Measurements from ENCODE around the gene AK3. TPM values are rescaled to one million over a fixed set of nuclear protein-coding genes. Genes with fewer than 3 reads are reported as not detected.

Gene AK3
- total and polyA plus RNA-seq, 2 donors (not counting 3 experiments of a cell fraction or from before 2014, with no cell fraction given) = 20.6 to 42.3 TPM

DNA sequence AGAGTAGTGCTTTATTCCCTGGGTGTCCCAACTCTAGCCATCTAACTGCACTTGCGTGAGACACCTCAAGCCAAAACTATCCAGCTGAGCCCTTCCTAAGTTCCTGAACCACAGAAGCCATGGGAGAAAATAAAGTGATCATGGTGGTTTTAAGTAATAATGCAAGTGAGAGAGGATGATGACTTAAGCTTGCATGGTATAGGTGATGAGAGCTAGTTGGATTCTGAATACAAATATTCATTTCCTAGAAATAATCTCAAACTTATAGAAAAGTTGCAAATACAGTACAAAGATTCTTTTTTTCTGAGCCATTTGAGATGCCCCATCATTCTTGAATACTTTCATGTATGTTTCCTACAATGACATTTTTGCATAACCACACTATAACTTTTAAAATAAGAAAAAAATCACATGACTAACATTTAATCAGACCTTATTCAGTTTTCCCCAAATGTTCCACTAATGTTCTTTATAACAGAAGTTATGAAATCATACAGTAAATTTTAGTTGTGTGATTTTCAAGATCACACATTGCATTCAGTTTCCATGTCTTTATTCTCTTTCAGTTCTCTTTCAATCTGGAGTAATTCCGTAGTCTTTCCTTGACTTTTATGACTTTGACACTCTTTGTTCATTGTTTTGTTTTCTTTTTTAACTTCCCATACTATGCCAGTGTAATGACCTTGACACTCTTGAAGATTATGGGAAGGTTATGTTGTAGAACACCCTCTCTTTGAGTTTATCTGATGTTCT is 5.5 kb upstream of the AK3 start:
- FAIRE-seq = no peak
- no peaks in the 10 kb centered on the region for H3K79me2 ChIP-seq (ENCODE audit: control insufficient read depth, insufficient read depth, low read length)
- H3K9ac ChIP-seq (replicated peaks; ENCODE audit: extremely low read depth, insufficient read depth, low read length) = no peak overlapping the region
- H3K9me1 ChIP-seq (replicated peaks; ENCODE audit: control insufficient read depth, extremely low read depth, insufficient read depth, low read length) = no peaks in the 10 kb centered on the region
- H3K4me1 ChIP-seq (ENCODE audit: control insufficient read depth, extremely low read depth, insufficient read depth, low read length) = no peaks in the 10 kb centered on the region
- no peaks in the 10 kb centered on the region for H3K9me3 ChIP-seq (replicated peaks; ENCODE audit: control insufficient read depth, insufficient read depth, low read length)
- no peaks in the 10 kb centered on the region for H3K36me3 ChIP-seq (ENCODE audit: control insufficient read depth in 2 of 2, extremely low read depth in 1 of 2, insufficient read depth in 2 of 2, low read length in 2 of 2)
- ChIA-PET POLR2A (no interaction called here), CTCF (interaction anchor here (0.9 to 1.6 kb wide), 6 partner anchors 12 to 854 kb away, joined by 3 to 5 read pairs (median 3); partner anchors contain the start of gene JAK2)
- dilution Hi-C loops (cut with MboI; ENCODE audit: extremely low pct_ligation_motif_present, low sequenced_read_pairs) = no loop called here
- H2AFZ ChIP-seq (ENCODE audit: low read depth, low read length) = no peak overlapping the region
- H3K27ac ChIP-seq (ENCODE audit: insufficient read depth, low read depth, low read length) = no peak overlapping the region
- H4K20me1 ChIP-seq (replicated peaks; ENCODE audit: control insufficient read depth, extremely low read depth, insufficient read depth, low read length) = no peaks in the 10 kb centered on the region
- no TSS peak for BruUV-seq (replicated peaks)
- H3K27me3 ChIP-seq (ENCODE audit: control insufficient read depth in 2 of 2, insufficient read depth in 2 of 2, low read length in 2 of 2) = no peaks in the 10 kb centered on the region
- TF ChIP-seq, protein P1, sequence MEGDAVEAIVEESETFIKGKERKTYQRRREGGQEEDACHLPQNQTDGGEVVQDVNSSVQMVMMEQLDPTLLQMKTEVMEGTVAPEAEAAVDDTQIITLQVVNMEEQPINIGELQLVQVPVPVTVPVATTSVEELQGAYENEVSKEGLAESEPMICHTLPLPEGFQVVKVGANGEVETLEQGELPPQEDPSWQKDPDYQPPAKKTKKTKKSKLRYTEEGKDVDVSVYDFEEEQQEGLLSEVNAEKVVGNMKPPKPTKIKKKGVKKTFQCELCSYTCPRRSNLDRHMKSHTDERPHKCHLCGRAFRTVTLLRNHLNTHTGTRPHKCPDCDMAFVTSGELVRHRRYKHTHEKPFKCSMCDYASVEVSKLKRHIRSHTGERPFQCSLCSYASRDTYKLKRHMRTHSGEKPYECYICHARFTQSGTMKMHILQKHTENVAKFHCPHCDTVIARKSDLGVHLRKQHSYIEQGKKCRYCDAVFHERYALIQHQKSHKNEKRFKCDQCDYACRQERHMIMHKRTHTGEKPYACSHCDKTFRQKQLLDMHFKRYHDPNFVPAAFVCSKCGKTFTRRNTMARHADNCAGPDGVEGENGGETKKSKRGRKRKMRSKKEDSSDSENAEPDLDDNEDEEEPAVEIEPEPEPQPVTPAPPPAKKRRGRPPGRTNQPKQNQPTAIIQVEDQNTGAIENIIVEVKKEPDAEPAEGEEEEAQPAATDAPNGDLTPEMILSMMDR (IDR thresholded peaks at IDR 0.05; ENCODE audit: extremely low read depth in 1 of 2, insufficient read depth in 1 of 2, low read depth in 1 of 2, low read length in 2 of 2) = no peak
- TF ChIP-seq POLR2AphosphoS5 (IDR thresholded peaks at IDR 0.05; ENCODE audit: insufficient read depth, low read depth, low read length) = no peak
- no peak for TF ChIP-seq JUN (IDR thresholded peaks at IDR 0.05; ENCODE audit: borderline replicate concordance, insufficient read depth, insufficient read length, low read depth)
- no peak for TF ChIP-seq MYC (IDR thresholded peaks at IDR 0.05; ENCODE audit: low read depth, low read length)
- no peak for DNase-seq (ENCODE audit: low read depth, low spot score)
- intact Hi-C loops (cut with micrococcal nuclease) = no loop called here
- no peak overlapping the region for H3K4me2 ChIP-seq (ENCODE audit: insufficient read depth, low read length)
- no peak overlapping the region for H3K4me3 ChIP-seq (replicated peaks in 1 of 3; ENCODE audit: insufficient read depth in 1 of 3, low read depth in 1 of 3, low read length in 3 of 3)
